ENCODE results near the gene GSS.
"Not testable (repeated sequence)": the region's sequence is repeated elsewhere in the genome, so short reads cannot be mapped to it uniquely, and the experiment has no call there.

- not testable (repeated sequence) for TF ChIP-seq RBBP5 (IDR thresholded peaks at IDR 0.05; ENCODE audit: borderline replicate concordance, low read depth, low read length); NRF1 (IDR thresholded peaks at IDR 0.05; ENCODE audit: low read depth, low read length); CTCF (IDR thresholded peaks at IDR 0.05; ENCODE audit: control extremely low read depth in 1 of 3, insufficient read depth in 1 of 3, low read depth in 1 of 3, low read length in 3 of 3); GABPA (IDR thresholded peaks at IDR 0.05; ENCODE audit: borderline replicate concordance, insufficient read depth, low read length); MAX (IDR thresholded peaks at IDR 0.05)
Observed at GRCh38 chr20:34880971-34881370, 74.6 kb downstream of the GSS start.

Data from H1 (cell line).